Activated CD8-positive, alpha-beta memory T cell treated with anti-CD3 and anti-CD28 coated beads for 24 hours (primary cell): ENCODE measurements around the gene ADM5.

Source experiments
- DNase-seq: peaks from one replicate; pipeline ENCODE4 v3.0.0-alpha.2; 2020

The ADM5 gene

DNA sequence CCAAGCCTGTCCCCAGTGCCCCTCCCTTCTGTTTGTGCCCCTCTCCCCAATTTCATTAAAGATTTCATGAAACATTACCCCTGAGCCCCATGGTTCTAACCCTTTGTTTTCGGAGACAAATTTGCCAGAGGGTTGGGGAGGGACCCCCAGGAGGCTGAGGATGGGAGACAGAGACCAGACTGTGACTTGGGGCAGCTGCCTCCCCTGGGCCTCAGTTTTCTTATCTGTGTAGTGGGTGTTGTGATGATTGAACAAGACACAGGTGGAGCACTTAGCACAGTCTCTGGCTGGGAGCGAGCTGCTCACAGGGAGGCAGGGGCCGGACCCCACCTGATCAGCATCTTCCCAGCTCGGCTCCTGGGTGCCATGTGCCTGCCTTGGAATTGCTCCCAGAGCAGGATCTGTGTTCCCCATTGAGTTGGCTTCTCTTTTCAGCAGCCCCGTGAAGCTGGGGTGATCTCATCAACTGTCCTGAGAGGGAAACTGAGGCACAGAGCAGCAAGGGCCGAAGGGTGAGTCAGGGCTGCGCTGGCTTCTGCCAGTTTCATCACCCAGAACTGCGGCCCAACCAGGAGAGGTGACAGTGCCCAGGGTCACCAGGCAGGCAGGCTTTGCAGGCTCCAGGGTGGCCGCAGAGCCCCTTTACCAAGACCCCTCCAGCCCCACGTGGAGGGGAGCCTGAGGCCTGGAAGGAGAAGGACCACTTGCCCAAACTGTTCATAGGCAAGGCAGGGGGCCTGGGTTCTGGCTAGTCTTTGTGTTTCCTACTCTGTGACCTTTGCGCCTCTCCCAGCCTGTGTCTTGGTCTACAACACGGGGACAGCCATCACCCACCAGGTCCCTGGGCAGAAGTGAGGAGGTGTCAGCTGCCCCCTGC is 30.6 kb upstream of the ADM5 start:
- DNase-seq = no peak

DNA sequence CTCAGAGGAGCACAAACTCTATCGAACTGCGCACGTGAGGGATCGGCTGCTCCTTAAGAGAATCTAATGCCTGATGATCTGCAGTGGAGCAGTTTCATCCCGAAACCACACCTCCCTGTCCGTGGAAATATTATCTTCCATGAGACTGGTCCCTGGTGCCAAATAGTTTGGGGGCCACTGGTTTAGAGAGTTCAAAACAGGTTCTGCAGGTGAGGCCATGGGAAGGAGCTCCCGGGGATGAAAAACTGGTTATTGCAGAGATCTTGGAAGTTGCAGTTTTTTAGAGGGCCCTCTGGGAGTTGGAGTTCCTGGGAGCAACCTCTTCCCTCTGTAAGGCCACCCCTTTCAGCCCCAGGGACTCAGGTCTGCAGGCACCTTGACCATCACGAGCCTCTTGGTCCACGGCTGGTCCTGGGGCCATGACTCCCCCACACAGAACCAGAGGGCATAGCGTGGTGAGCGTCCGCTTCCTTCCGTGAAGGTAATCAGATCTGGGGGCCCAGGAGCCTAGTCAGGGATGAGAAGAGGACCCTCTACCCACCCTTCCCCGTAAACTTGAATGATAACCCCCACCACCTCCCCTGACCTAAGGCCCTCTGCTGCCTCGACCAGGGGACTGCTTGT is 28.9 kb upstream of the ADM5 start:
- DNase-seq = no peak

DNA sequence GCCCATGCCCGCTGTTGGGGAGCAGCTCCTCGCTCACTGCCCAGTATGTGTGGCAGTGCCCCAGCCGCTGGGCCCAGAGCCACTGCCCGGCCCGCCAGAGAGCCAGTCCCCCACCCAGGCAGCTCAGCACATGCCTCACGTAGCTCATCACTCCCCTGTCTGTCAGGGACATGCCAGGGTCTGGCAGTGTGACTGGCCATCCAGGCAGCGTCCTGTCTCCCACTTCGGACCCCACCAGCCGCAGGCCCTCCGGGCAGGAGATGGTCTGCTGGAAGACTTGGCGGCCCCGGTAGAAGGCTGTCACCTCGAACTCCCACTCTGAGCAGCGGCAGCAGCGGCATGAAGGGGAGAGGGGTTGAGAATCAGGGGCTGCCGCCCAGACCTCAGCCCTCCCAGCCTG is 27.4 kb upstream of the ADM5 start:
- no peak for DNase-seq

DNA sequence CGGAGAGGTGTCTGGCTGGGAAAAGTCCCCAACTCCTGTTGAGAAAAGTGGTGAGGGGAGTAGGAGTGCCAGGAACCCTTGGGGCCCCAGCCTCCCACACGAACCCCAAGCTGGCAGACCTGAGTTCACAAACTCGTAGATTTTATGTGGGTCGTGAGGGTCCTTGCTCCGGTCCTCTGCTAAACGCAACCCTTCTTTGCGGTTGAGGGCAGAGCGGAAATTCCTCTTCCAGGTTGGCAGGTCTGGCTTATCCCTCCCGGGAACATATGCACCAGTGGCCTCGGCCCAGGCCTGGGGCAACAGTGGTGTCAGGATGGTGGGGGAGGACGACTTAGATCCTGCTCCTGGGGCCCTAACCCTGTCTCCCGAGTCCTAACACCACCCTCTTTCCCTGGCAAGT is 26.2 kb upstream of the ADM5 start:
- no peak for DNase-seq

DNA sequence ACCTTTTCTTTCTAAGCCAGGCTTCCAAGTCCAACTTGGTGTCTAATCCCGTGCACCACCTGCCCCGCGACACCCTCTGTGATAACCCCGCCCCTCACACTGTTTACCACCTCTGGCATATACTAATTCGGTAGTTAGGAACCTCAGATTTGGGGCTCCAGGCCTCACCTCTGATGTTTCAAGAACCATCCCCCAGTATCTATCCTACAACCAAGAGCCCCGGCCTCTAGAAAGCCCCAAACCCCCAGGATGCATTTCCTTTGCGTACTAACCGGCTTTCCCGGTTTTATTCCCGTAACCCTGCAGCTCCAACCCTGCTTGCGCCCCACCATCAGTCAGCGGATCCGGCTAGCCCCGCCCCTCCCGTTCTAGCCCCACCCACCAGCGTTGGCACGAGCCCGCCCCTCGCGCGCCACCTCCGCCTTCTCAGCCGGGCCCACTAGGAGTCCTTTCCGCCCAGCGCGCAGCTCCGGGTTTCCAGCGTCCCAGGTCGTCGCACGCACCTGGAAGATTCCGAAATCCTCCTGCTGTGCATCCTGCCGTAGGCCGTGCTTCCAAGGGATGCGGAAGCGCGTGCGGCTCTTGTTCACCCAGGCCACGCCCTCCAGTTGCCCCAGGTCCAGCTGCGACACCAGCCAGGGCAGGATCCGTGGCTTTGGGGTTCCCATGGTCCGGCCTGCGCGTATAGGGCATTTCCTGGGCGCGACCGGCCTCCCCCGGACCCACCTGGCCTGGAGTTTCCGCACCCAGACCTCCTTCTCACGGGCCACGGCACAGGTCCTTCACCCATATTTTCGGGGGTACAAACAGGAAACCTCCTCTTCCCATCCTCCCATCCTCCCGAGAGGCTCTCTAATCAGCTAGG is 25.0 kb upstream of the ADM5 start:
- DNase-seq = peak; percentile 96

DNA sequence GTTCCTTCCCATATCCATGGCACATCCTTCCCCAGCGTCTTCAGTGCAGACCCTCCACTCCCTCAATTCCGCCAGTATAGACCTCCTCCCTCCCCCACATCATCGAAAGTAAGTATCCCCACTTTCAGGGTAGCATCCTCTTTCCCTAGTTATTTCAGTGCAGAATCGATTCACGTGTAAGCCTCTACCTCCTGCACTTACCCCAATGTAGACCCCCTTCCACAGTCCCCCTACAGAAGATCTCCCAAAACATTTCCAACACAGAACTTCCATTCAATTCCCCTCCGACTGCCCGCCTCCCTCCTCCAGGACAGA is 24.4 kb upstream of the ADM5 start:
- DNase-seq = no peak

DNA sequence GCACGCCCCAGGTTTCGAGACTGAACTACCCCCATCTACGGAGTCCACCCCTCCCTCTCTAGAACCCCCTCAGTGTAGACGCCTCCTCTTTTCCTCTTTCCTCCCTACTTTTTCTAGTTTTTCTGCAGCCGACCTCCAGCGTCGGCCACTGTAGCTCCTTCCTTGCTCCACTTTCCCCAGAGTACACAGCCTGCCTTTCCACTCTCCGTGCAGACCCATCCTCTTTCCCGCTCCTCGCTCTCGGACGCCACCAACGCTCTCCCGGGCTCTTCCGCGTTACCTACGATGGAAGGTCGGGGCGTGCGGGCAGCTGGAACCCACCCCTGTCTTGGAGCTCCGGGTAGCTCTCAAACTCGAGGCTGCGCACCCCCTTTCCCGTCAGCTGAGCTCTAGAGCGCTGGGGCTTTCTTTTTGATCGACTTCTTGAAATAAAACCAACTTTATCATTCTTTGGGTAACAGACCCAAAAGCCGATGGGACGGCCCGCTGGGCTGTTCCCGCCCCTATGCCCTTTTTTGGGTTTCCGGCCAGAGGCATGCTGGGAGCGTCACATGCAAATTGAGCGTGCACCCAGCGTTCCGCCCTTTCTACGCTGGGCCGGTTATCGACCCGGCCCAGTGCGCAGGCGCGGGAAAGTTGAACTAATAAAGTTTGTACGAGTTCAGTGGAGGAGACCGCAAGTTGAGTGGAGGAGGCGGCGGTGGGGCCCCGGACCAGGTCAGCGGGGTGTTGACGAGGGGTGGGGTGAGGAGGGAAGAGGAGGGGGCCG is 23.9 kb upstream of the ADM5 start, which contains the start of the genes BCL2L12 and IRF3:
Gene BCL2L12, plus strand, starts transcription at position 583 of the 769 bp plus-strand sequence. CDS start 760 bp downstream, outside the sequence.
Gene IRF3, minus strand, starts transcription at position 507 of the 769 bp plus-strand sequence. CDS start 1,019 bp downstream, outside the sequence.
- DNase-seq = peak; percentile 100

DNA sequence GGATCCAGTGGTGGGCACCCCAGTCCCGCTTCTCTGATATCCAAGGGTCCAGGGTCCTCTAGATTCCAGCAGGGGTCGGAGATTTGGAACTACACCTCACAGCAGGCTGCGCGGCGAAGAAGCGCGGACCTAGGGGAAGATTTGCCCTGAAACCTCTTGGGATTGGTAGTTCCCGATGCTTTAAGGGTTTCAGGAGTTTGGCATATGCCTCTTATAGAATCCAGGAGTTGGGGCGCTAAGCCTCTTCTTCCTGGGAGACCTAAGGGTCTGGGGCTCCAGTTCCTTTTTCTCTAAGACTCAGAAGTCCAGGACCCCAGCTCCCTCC is 23.3 kb upstream of the ADM5 start:
- no peak for DNase-seq

DNA sequence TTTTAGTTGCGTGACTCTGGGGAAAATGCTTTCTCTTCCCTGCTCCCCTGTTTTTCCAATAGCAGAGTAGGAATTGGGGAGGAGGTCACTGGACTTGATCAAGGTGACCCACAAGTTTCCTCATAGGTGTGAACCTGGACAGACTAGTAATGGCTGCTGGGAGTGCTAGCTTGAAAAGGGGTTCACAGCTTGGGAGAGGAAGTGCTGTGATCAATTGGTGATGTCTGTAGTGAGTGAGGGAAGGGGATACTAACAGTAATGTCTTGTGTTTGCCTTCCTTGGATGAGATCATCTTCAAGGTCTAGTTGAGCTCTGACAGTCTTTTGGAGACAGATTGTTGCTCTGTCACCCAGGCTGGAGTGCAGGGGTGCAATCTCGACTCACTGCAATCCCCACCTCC is 21.9 kb upstream of the ADM5 start:
- DNase-seq = no peak

DNA sequence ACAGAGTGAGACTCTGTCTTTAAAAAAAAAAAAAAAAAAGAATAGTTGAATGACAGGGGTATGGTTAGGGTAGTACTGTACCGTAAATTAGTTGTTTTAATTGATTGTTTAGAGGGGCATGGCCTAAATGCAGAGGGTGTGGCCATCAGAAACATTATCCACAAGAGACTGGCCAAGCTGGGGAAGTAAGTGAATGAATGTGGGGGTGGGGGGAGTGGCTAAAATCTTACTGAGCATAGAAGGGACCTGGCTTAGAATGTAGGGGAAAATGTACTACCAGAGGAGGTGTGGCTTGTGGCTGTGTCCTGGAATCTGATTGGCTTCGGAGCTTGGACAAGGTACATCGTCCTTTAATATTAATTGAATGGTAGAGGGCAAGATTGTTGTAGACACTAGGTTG is 19.9 kb upstream of the ADM5 start:
- DNase-seq = no peak

DNA sequence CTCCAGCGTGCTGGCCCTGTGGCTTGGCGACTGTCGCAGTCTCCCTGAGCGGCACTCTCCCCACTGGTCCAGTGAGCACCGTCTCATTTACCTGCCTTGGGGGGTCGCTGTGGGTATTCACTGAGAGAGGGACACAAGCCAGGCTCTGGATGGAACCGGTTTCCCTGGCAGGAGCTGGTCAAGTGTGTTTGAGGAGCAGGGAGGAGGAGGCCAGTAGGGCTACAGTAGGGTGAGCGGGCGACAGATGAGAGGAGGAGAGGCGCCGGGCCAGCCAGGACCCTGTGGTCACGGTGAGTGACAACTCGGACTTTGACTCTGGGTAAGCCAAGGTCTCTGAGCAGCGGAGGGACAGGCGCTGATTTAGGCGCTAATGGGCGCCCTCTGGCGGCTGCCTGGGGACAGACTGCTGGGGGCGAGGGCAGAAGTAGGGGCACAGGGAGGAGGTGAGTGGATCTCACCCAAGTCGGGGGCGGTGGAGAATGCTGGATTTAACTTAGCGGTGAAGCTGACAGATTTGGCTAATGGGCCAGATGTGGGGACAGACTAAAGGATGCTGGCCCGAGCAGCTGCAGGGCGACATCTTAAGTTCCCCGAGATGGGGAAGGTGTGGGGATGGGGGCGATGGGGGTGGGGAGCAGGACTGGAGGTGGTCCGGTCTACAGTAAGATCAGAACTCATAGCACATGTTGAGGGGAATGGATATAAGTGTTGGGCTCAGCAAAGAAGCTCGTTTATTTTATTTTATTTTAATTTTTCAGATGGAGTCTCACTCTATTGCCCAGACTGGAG is 17.1 kb upstream of the ADM5 start:
- DNase-seq = peak; percentile 90

DNA sequence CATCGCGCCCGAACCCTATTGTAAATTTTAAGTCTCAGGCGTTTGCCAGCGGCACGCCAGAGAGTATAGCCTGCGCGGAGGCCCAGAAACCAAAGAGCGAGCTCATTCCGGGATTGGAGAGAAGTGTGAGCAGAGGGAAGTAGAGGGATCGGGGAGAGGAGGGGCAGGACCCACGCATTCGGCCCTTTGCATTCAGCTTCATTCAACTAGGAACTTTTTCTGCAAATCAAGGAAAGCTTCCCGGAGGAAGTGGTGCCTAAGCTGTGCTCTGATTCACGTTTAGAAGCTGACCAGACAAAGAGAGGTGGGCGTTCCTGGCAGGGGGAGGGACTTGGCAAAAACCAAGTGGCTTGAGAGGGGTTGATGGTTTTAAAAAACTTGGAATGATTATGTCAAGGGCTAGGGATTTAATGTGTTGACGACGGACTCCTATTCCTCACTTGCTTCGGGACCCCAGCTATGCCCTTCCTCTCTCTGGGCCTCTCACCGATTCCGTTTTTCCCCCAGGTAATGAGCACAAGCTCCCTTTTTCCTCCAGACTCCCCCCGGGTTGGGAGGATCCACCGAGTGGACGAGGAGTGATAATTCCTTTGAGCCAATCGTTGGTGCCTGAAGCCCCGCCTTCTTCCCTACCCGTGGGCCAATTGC is 13.1 kb upstream of the ADM5 start:
- no peak for DNase-seq

DNA sequence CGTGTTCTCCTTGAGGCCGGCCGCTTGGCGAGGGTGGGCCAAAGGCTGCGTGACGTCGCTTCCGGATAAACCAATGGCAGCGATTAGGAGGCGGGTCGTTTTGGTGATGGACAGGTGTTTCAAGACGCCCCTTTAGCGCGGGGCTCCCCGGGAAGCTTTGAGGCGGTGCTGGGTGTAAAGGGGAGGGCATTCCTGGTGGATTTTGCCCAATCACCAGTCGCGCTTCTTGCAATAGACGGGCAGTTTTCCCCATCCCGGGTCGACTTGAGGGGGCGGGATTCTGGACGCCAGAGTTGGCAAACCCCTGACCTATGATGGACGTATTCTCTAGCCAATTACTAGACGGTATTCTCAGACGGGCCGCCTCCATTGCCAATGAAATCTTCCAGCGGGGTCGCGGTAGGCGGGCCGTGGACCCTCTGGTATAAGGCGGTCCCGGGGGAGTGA is 12.6 kb upstream of the ADM5 start:
- peak; percentile 99 for DNase-seq

DNA sequence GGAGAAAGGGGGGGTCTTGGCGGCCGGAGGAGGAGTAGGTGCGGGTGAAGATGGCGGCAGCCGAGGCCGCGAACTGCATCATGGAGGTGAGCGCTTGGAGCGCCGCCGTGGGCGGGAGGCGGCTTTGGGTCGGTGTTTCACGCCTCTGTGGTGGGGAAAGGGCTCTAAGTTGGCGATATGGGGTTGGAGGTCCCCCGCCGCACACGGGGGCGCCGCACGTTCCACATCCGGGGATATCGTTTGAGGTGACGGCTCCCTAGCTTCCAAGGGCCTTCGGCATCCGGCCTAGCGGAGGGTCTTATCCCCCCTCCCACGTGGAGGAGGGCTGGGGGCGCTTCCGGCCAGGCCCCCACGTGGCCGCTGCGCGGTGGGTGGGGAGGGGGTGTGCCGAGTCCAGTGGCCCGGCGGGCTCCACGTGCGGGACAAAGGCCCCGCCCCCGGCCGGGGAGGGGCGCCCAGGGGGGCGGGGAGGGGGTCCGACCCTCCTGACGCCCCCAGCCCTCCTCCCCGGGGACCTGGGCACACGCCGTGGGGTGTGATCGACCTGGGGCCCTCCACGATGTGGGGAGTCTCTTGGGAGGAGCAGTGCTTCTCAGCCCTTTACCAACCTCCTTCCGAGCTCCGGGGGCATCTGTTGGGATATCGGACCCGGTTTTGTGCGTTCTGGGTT is 12.0 kb upstream of the ADM5 start, which contains the start of gene PRMT1:
Gene PRMT1, plus strand, starts transcription at position 41 of the 670 bp plus-strand sequence. Its CDS starts 10 bp downstream, at position 51.
- no peak for DNase-seq

DNA sequence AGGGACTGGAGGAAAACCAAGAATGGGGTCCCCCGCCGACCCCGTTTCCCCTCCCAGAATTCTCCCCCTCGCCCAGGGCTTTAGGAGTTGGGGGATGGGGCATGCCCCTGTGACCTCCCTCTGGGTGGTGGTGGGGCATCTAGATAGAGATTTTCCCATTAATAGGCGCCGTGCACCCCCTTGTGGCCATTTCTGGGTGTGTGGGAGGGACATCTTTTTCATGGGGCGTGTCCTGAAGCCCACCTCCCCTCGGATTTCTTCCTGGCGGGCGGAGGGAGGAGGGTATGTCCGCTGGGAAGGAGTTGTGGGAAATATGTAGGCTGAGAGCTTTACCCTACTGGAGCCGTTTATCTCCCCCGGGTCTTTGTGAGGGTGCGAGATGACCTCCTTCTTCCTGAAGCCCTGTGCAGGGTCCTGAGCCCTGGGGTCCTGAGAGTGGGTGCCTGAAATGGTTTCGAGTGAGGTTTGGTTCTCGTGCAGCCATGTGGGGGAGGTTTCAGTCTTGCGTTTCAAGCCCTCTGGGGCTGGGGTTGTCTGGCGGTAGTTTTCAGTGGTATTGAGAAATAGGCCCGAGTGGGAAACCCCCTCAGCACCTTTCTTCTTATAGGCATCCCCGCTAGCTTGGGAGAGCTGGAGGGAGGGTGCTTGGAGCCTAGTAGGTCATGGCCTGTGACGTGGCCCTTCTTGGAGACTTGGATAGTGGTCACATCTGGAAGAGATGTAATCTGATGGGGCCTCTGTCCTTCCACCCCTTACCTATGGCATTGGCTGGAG is 11.3 kb upstream of the ADM5 start:
- DNase-seq = peak; percentile 91

DNA sequence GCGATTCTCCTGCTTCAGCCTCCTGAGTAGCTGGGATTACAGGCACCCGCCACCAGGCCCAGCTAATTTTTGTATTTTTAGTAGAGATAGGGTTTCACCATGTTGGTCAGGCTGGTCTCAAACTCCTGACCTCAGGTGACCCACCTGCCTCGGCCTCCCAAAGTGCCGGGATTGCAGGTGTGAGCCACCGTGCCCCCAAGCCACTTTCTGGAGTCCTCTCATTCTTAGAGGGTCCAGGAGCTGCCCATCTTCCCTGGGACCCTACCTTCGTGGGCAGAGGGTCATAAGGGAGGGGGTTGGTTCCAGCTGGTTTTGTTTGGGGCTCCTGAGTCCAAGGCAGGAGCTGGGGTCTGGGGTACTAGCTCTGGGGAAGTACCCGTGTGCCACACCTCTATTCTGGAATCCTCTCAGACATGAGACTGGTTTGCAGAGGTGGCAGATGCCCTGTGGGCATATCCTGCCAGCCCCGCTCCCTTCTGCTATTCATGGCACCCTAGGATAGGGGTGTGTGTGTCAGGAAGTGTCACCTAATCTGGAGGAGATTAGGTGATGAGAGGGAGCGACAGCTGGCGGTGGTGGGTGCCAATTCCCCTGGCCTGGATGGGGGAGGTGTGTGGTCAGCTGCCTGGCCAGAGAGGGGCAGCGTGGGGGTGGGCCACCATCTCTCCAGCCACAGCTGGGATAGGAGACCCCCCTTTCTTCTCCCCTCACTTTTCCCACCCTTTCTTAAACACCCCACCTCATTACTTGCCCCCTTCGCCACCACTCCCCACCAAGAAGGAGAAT is 10.2 kb upstream of the ADM5 start:
- DNase-seq = no peak

DNA sequence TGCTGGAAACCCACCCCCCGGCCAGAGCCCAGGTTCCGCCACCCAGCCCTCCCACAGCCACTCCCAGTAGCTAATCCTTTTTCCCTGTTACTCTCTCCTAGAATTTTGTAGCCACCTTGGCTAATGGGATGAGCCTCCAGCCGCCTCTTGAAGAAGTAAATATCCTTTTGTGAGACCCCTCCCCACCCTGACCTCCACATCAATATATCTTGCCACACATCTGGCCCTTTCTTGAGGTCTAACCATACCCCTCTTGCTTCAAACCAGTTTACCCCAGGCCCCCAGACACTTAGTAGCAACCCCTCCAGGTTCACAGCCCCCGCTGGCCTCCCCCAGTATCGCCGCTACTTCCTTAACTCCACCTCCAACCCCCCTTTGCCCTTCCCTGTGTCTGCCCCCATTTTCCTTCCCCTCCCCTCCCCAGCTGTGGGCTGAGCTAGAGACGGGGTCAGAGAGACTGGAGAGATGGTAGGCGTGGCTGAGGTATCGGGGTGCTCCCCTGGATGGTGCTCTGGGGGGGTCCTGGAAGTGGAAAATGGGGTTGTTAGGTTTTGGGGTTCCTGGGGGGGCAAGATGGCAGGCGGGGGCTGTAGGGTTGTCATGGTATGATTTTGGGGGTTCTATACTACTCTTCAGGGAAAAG is 9.5 kb upstream of the ADM5 start:
- DNase-seq = no peak
